GM12878 (cell line): Measurements from ENCODE around the gene CCDC68. TPM values are rescaled to one million over a fixed set of nuclear protein-coding genes. Genes with fewer than 3 reads are reported as not detected.

Experiments used
- ATAC-seq: fragments of 200-7000 bp; cut with Tn5 transposase; 3 replicates; pipeline ENCODE4 v1.9.1; 2020; ENCODE audit warnings: mild to moderate bottlenecking, moderate library complexity
- BruUV-seq: library from RNA; stranded (reverse); fragments of 400-500 nt; replicated peaks from 2 replicates; lab custom pipeline; 2021; lab: Mats Ljungman, UMichigan
- CTCF ChIA-PET: fragments of 300-600 bp; sonication (Branson Sonifier 250); formaldehyde crosslinking; extraction: SDS; loops from one replicate; lab custom pipeline; 2021; ENCODE audit warnings: inconsistent platforms; lab: Yijun Ruan, JAX
- POLR2A ChIA-PET: fragments of 350-600 bp; formaldehyde crosslinking; extraction: SDS; loops from one replicate; lab custom pipeline; 2021; ENCODE audit warnings: inconsistent platforms; lab: Charles Lee
- RAD21 ChIA-PET: fragments of 300-600 bp; sonication (Branson Sonifier 250); formaldehyde crosslinking; loops from one replicate; lab custom pipeline; 2023; ENCODE audit warnings: antibody characterized with exemption; ENCODE audit not compliant: unreplicated experiment; lab: Charles Lee
- SMC1A ChIA-PET: fragments of 300-600 bp; sonication (Branson Sonifier 250); formaldehyde crosslinking; loops from one replicate; lab custom pipeline; 2023; ENCODE audit not compliant: unreplicated experiment, uncharacterized antibody; lab: Charles Lee
- DNase-seq: peaks from one replicate; pipeline ENCODE4 v3.0.0-alpha.2; 2011; ENCODE audit warnings: low read depth, low spot score
- FAIRE-seq: peaks from 3 replicates; lab custom pipeline; 2011; peaks lifted over from hg19 to GRCh38; lab: Jason Lieb, UNC
- H2AFZ ChIP-seq: 2 replicates; pipeline ENCODE4 v1.6.0; 2011; ENCODE audit warnings: low read depth, low read length, control low read depth; ENCODE audit not compliant: control insufficient read depth
- H3K27ac ChIP-seq: 2 replicates; pipeline ENCODE4 v1.5.1; 2011; ENCODE audit warnings: control low read depth; ENCODE audit not compliant: control insufficient read depth, insufficient read depth
- H3K27me3 ChIP-seq, 2 experiments: replicated peaks in 1 of 2; 2 replicates each; pipeline versions ENCODE4 v1.6.0 to v1.6.1; 2011; ENCODE audit warnings: low read length in 1 of 2; ENCODE audit not compliant: control insufficient read depth in 2 of 2, insufficient read depth in 2 of 2
- H3K36me3 ChIP-seq, 2 experiments: 2 replicates each; pipeline ENCODE4 v1.5.1; 2011; ENCODE audit warnings: low read length in 1 of 2; ENCODE audit not compliant: control insufficient read depth in 2 of 2, insufficient read depth in 2 of 2
- H3K4me1 ChIP-seq: 2 replicates; pipeline ENCODE4 v1.6.1; 2011; ENCODE audit warnings: mild to moderate bottlenecking, low read length, moderate library complexity, mixed read lengths; ENCODE audit not compliant: control insufficient read depth, insufficient read depth
- H3K4me2 ChIP-seq: 2 replicates; pipeline ENCODE4 v1.6.0; 2011; ENCODE audit warnings: control low read depth; ENCODE audit not compliant: control insufficient read depth, insufficient read depth
- H3K4me3 ChIP-seq: fragments of 200-600 bp; sonication (generic); 2 replicates; pipeline ENCODE4 v1.5.1; 2016
- H3K79me2 ChIP-seq: 2 replicates; pipeline ENCODE4 v1.6.0; 2011; ENCODE audit warnings: low read length; ENCODE audit not compliant: control insufficient read depth, insufficient read depth
- H3K9ac ChIP-seq: 2 replicates; pipeline ENCODE4 v1.8.0; 2011; ENCODE audit warnings: low read length, control low read depth, mixed read lengths; ENCODE audit not compliant: control insufficient read depth, insufficient read depth
- H3K9me3 ChIP-seq: replicated peaks from 3 replicates; pipeline ENCODE4 v1.5.1; 2011; ENCODE audit warnings: mild to moderate bottlenecking, low read length; ENCODE audit not compliant: control insufficient read depth, insufficient read depth
- H4K20me1 ChIP-seq: 2 replicates; pipeline ENCODE4 v1.6.0; 2011; ENCODE audit not compliant: control insufficient read depth, insufficient read depth
- BACH1 ChIP-seq: fragments of 450-650 bp; IDR thresholded peaks from 2 replicates; pipeline ENCODE4 v1.6.1; 2017; ENCODE audit warnings: mild to moderate bottlenecking, borderline replicate concordance
- FOS ChIP-seq: IDR thresholded peaks from 3 replicates; pipeline ENCODE4 v1.6.1; 2011; ENCODE audit warnings: borderline replicate concordance; ENCODE audit not compliant: insufficient read length; ENCODE audit errors: extremely low read depth
- IRF3 ChIP-seq: fragments of 450-650 bp; IDR thresholded peaks from 2 replicates; pipeline ENCODE4 v1.6.1; 2014; ENCODE audit warnings: mild to moderate bottlenecking
- IRF4 ChIP-seq: IDR thresholded peaks from 2 replicates; pipeline ENCODE4 v1.6.1; 2011; ENCODE audit warnings: low read depth, low read length
- JUND ChIP-seq: IDR thresholded peaks from 2 replicates; pipeline ENCODE4 v1.6.1; 2012; ENCODE audit warnings: low read depth, mild to moderate bottlenecking, low read length, improper control_type of control experiment, moderate library complexity
- MLLT1 ChIP-seq: fragments of 450-650 bp; IDR thresholded peaks from 2 replicates; pipeline ENCODE4 v1.6.1; 2016; ENCODE audit warnings: mild to moderate bottlenecking
- NFIC ChIP-seq: IDR thresholded peaks from 2 replicates; pipeline ENCODE4 v1.6.1; 2012; ENCODE audit warnings: low read depth, mild to moderate bottlenecking, inconsistent platforms, low read length, moderate library complexity
- PAX8 ChIP-seq: fragments of 450-650 bp; IDR thresholded peaks from 2 replicates; pipeline ENCODE4 v1.6.1; 2017; ENCODE audit warnings: mild to moderate bottlenecking, moderate library complexity
- PKNOX1 ChIP-seq: fragments of 450-650 bp; IDR thresholded peaks from 2 replicates; pipeline ENCODE4 v1.6.1; 2016; ENCODE audit warnings: mild to moderate bottlenecking
- RB1 ChIP-seq: fragments of 450-650 bp; formaldehyde crosslinking; IDR thresholded peaks from 2 replicates; pipeline ENCODE4 v1.6.1; 2017; ENCODE audit warnings: mild to moderate bottlenecking, borderline replicate concordance
- REST ChIP-seq: IDR thresholded peaks from 2 replicates; pipeline ENCODE4 v1.6.1; 2012; ENCODE audit warnings: mild to moderate bottlenecking, low read depth, low read length
- SMARCA5 ChIP-seq: fragments of 450-650 bp; IDR thresholded peaks from 2 replicates; pipeline ENCODE4 v1.6.1; 2017; ENCODE audit warnings: mild to moderate bottlenecking
- SUZ12 ChIP-seq: fragments of 200-600 bp; sonication (generic); IDR thresholded peaks from one replicate; pipeline ENCODE4 v1.6.1; 2018; ENCODE audit warnings: antibody characterized with exemption, mild to moderate bottlenecking; ENCODE audit not compliant: unreplicated experiment
- TBL1XR1 ChIP-seq: IDR thresholded peaks from 2 replicates; pipeline ENCODE4 v1.6.1; 2012; ENCODE audit warnings: low read depth, low read length, improper control_type of control experiment
- ZNF207 ChIP-seq: fragments of 450-650 bp; IDR thresholded peaks from 2 replicates; pipeline ENCODE4 v1.6.1; 2014; ENCODE audit warnings: antibody characterized with exemption, mild to moderate bottlenecking, borderline replicate concordance
- ZNF384 ChIP-seq: IDR thresholded peaks from 2 replicates; pipeline ENCODE4 v1.6.1; 2012; ENCODE audit warnings: low read depth, mild to moderate bottlenecking, low read length, improper control_type of control experiment, borderline replicate concordance
- WGBS: methylation state at CpG from one replicate; pipeline ENCODE4 v1.1.6; 2016; ENCODE audit warnings: low lambda C conversion rate; ENCODE audit not compliant: insufficient replicate concordance, insufficient coverage; ENCODE audit errors: missing lambda C conversion rate; 5-methylcytosine and 5-hydroxymethylcytosine counted together
- in situ Hi-C: fragments of 300-500 bp; cut with MboI; formaldehyde crosslinking; loops from 9 replicates; pipeline ENCODE4 v1.14.3; 2018; ENCODE audit warnings: mixed read lengths
- intact Hi-C: fragments of 100-400 bp; cut with micrococcal nuclease; formaldehyde crosslinking; loops from one replicate; pipeline ENCODE4 v1.14.2; 2022; ENCODE audit not compliant: unreplicated experiment
- polyA plus RNA-seq, 11 experiments: library from polyadenylated mRNA; depleted of rRNA in 4 of 11; unstranded in 6 of 11; stranded (reverse) in 5 of 11; fragments of >200 nt; fragmentation: Nextera tagmentation in 4 of 11; fragmentation: Illumina TruSeq in 1 of 11; extraction: Ambion mirVana in 4 of 11; extraction: Trizol in 1 of 11; gene quantifications; 1 replicate in 1 of 11; 2 replicates in 10 of 11; pipeline versions ENCODE4 v1.2.1 to v1.2.3, GENCODE V29; 2011 to 2016; ENCODE audit warnings: inconsistent platforms in 2 of 11, missing spikeins in 2 of 11, low read depth in 1 of 11
- total RNA-seq, 4 experiments: library from RNA; depleted of rRNA in 3 of 4; stranded (reverse); fragments of >200 nt in 3 of 4; fragmentation: Illumina TruSeq in 1 of 4; extraction: Trizol in 1 of 4; gene quantifications; 2 replicates each; pipeline versions ENCODE4 v1.2.1 to v1.2.3, GENCODE V29; 2013 to 2021

Gene CCDC68
- total and polyA plus RNA-seq, 10 of the 15 experiments (the other 5 are each of a cell fraction or from before 2014, with no cell fraction given), result 0.04 TPM; not detected in 9

- no peaks in the 10 kb centered on the region for H4K20me1 ChIP-seq
- no peak overlapping the region for H3K4me2 ChIP-seq
- 40% methylated on average over 4 of the region's 5 CpGs for WGBS
- H3K27ac ChIP-seq, result no peak overlapping the region
- ChIA-PET RAD21 (no interaction called here), POLR2A (no interaction called here), CTCF (interaction anchor here (0.7 kb wide), 1 partner anchor 1398 kb away, joined by 4 read pairs; no protein-coding TSS in a partner anchor), SMC1A (no interaction called here)
- no peaks in the 10 kb centered on the region for H3K4me1 ChIP-seq
- no peak for DNase-seq
- H3K27me3 ChIP-seq, result no peaks in the 10 kb centered on the region
- no peak overlapping the region for H3K9ac ChIP-seq
- in situ Hi-C loops, result no loop called here
- intact Hi-C loops, result no loop called here
- ATAC-seq, result no peak
- no TSS peak for BruUV-seq
- H3K36me3 ChIP-seq, result no peaks in the 10 kb centered on the region
- FAIRE-seq, result no peak
- no peaks in the 10 kb centered on the region for H3K9me3 ChIP-seq
- TF ChIP-seq ZNF384 (no peak), PKNOX1 (no peak), FOS (no peak), SMARCA5 (no peak), NFIC (no peak), JUND (no peak), MLLT1 (no peak), IRF4 (no peak), RB1 (no peak), SUZ12 (no peak), BACH1 (no peak), ZNF207 (no peak), PAX8 (no peak), IRF3 (no peak), TBL1XR1 (no peak), REST (no peak)
- no peaks in the 10 kb centered on the region for H3K79me2 ChIP-seq
- no peak overlapping the region for H2AFZ ChIP-seq
- H3K4me3 ChIP-seq, result no peak overlapping the region
Measured at GRCh38 chr18:54867131-54867530, 92.1 kb downstream of the CCDC68 start.
